GM19035 (cell line): Measurements from ENCODE around the gene OR3A3.

ENCODE experiments used
- ATAC-seq: cut with Tn5 transposase; IDR thresholded peaks from one replicate; pipeline ENCODE4 v1.9.1; 2021; ENCODE audit not compliant: unreplicated experiment

Gene OR3A3

GRCh38 chr17:3471599-3471998 is 60.4 kb downstream of the OR3A3 start, which contains the start of gene SPATA22:
TSS of gene SPATA22 (minus strand) at chr17:3471819. CDS start at chr17:3469325, 2,494 bp downstream.
- no peak for ATAC-seq

DNA sequence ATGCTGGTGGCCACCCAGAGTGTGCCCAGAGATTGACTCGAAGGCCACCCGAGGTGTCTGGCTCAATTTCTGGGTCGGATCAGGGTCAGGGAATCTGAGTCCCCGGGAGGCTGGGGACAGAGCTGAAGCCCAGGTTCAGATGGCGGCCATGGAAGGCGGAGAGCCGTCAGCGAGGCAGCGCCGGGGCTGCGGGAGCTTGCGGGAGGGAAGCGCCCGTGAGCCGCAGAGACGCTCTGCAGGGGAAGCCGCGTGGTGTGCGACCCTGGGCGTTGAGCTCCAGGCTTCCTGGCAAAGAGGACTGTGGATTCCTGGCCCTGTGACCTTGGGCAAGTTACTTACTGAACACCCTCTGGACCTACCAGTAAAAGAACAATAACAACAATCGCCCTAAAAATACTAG is 61.0 kb downstream of the OR3A3 start:
- ATAC-seq, result no peak
